ENCODE results near the gene PABPC3. TPM values are rescaled to one million over a fixed set of nuclear protein-coding genes. Genes with fewer than 3 reads are reported as not detected.

PABPC3 gene
- total RNA-seq, result under 1 TPM; 0.15 to 0.23 TPM
- polyA plus RNA-seq, result under 1 TPM; 0.15 to 0.38 TPM
- long read RNA-seq, donor 1, result 0 reads
- long read RNA-seq, donor 2, result 0 reads

DNA sequence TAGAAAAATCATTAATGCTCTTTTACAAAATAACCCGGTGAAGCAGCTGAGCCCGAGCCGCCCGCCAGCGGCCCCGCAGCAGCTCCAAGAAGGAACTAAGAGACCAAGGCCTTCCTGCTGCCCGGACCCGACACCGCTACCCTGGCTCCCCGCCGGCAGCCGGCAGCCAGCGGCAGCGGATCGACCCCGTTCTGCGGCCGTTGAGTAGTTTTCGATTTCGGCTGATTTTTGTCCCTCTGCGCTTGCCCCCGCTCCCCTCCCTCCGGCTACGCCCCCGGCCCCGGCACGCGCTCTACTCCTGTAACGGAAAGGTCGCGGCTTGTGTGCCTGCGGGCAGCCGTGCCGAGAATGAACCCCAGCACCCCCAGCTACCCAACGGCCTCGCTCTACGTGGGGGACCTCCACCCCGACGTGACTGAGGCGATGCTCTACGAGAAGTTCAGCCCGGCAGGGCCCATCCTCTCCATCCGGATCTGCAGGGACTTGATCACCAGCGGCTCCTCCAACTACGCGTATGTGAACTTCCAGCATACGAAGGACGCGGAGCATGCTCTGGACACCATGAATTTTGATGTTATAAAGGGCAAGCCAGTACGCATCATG, at the start of gene PABPC3:
TSS of gene PABPC3 (plus strand) at position 286 of the 603 bp plus-strand sequence. CDS start at position 349, 63 bp downstream.
- no peak for ATAC-seq (ENCODE audit: low FRiP score)
- Histone ChIP-seq H3K27me3 (ENCODE audit: control insufficient read depth in 1 of 2, insufficient read depth in 2 of 2, low read length in 1 of 2) (no peaks in the 10 kb centered on the region), H3K9me3 (ENCODE audit: control insufficient read depth, low read length) (no peaks in the 10 kb centered on the region), H3K4me3 (ENCODE audit: low read length in 2 of 2) (no peak within 1 kb of the TSS), H3K36me3 (ENCODE audit: control insufficient read depth in 1 of 2, insufficient read depth in 2 of 2, low read length in 1 of 2) (no peaks in the 10 kb centered on the region), H3K4me1 (ENCODE audit: control insufficient read depth in 1 of 2, insufficient read depth in 2 of 2, low read length in 2 of 2) (no peaks in the 10 kb centered on the region), H3K27ac (ENCODE audit: low read depth in 1 of 2, low read length in 2 of 2) (no peak within 1 kb of the TSS)
- 24% methylated on average over 50 of the region's 50 CpGs for WGBS, 2 donors
- DNase-seq, result no peak
- intact Hi-C loops (cut with DNase I), result no loop called here

DNA sequence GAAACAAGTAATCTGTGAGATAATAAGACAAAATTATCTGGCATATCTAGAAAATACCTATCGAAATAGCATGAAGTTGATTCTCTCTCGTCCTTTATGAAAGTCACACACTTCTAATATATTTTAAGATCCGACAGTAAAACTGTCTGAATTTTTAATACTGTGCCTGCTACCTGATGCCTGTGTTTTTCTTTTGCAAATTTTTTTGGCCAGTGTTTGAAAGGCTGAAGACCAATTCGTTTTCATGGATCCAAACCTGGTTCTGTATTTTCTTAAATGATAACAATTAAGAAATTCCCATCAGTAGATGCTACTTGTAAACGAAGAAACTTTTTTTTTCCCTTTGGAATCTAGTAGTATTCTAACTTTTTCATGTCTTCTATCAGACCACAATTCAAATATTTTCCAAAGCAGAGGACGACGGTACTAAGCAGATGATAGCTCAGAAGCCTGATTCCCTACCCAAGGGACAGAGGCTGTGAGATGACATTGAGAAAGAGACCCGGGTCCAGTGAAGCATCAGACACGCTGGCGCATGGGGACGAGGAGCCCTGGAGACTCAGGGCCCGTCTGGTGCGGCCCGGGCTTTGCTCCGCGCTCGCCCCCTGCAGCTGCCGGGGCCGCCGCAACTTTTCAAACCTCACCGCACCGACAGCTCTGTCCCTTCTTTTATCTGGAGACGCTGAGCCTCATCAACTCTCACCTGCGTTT, 49.5 kb upstream of the PABPC3 start:
- ATAC-seq (ENCODE audit: low FRiP score) (peak; percentile 33), DNase-seq (no peak)
- Histone ChIP-seq H3K36me3 (ENCODE audit: control insufficient read depth in 1 of 2, insufficient read depth in 2 of 2, low read length in 1 of 2) (no peaks in the 10 kb centered on the region), H3K27me3 (ENCODE audit: control insufficient read depth in 1 of 2, insufficient read depth in 2 of 2, low read length in 1 of 2) (peaks cover 0 to 2% of the 10 kb centered on the region in 2 donors), H3K4me3 (ENCODE audit: low read length in 2 of 2) (peak overlapping the region in 1 of 2 donors; percentile 21), H3K9me3 (ENCODE audit: control insufficient read depth, low read length) (peaks cover 1% of the 10 kb centered on the region), H3K4me1 (ENCODE audit: control insufficient read depth in 1 of 2, insufficient read depth in 2 of 2, low read length in 2 of 2) (no peaks in the 10 kb centered on the region), H3K27ac (ENCODE audit: low read depth in 1 of 2, low read length in 2 of 2) (no peak overlapping the region)
- 19% methylated on average over 24 of the region's 24 CpGs for WGBS, 2 donors
- intact Hi-C loops (cut with DNase I), result no loop called here

DNA sequence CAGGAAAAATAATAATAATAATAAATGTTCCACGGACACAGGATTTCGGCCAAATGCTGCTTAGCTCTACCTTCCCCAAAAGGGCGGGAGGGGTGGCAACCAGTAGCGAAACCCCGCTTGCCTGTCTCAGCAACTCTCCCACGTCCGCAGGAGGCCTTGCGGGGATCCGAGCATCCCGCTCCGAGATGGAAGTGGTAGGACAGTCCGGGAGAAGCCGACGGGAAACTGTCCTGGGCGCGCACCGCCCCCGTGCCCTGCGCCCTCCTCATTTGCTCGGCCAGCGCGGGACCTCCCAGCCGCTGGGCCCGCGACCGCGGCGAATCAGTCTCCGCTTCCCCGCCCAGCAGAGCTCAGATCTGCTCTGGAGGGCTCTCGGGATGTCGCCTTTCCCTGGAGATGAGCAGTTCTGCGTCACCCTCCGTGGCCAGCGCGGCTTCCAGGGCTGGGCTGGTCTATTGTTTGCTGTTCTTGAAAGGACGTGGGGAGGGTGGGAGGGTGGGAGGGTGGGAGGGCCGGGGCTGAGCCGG, 48.9 kb upstream of the PABPC3 start:
- DNase-seq (no peak), ATAC-seq (ENCODE audit: low FRiP score) (peak; percentile 46)
- 0 to 1% methylated on average over 37 to 39 of the region's 39 CpGs for WGBS, 2 donors
- H3K4me3 ChIP-seq (ENCODE audit: low read length in 2 of 2), result peak overlapping the region in 1 of 2 donors; percentile 21
- peaks cover 0 to 2% of the 10 kb centered on the region in 2 donors for H3K27me3 ChIP-seq (ENCODE audit: control insufficient read depth in 1 of 2, insufficient read depth in 2 of 2, low read length in 1 of 2)
- H3K4me1 ChIP-seq (ENCODE audit: control insufficient read depth in 1 of 2, insufficient read depth in 2 of 2, low read length in 2 of 2), result no peaks in the 10 kb centered on the region
- intact Hi-C loops (cut with DNase I), result no loop called here
- peaks cover 1% of the 10 kb centered on the region for H3K9me3 ChIP-seq (ENCODE audit: control insufficient read depth, low read length)
- no peaks in the 10 kb centered on the region for H3K36me3 ChIP-seq (ENCODE audit: control insufficient read depth in 1 of 2, insufficient read depth in 2 of 2, low read length in 1 of 2)
- H3K27ac ChIP-seq (ENCODE audit: low read depth in 1 of 2, low read length in 2 of 2), result no peak overlapping the region

DNA sequence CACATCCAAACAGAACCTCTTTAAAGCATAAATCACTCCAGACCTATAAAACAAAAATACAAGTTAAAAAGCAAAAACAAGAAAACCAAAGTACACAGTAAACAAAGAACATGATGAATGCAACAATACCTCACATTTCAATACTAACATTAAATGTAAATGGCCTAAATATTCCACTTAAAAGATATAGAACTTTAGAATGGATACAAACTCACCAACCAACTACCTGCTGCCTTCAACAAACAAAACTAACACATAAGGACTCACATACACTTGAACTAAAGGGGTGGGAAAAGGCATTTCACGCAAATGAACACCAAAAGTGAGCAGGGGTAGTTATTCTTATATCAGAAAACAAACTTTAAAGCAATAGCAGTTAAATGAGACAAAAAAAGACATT, 44.9 kb upstream of the PABPC3 start:
- Histone ChIP-seq H3K4me1 (ENCODE audit: control insufficient read depth in 1 of 2, insufficient read depth in 2 of 2, low read length in 2 of 2) (no peaks in the 10 kb centered on the region), H3K27me3 (ENCODE audit: control insufficient read depth in 1 of 2, insufficient read depth in 2 of 2, low read length in 1 of 2) (peaks cover 0 to 2% of the 10 kb centered on the region in 2 donors), H3K9me3 (ENCODE audit: control insufficient read depth, low read length) (peaks cover 1% of the 10 kb centered on the region), H3K27ac (ENCODE audit: low read depth in 1 of 2, low read length in 2 of 2) (no peak overlapping the region), H3K4me3 (ENCODE audit: low read length in 2 of 2) (no peak overlapping the region), H3K36me3 (ENCODE audit: control insufficient read depth in 1 of 2, insufficient read depth in 2 of 2, low read length in 1 of 2) (no peaks in the 10 kb centered on the region)
- ATAC-seq (ENCODE audit: low FRiP score) (no peak), DNase-seq (no peak)
- 56% methylated on average over 1 of the region's 1 CpG for WGBS, 2 donors
- intact Hi-C loops (cut with DNase I), result no loop called here

DNA sequence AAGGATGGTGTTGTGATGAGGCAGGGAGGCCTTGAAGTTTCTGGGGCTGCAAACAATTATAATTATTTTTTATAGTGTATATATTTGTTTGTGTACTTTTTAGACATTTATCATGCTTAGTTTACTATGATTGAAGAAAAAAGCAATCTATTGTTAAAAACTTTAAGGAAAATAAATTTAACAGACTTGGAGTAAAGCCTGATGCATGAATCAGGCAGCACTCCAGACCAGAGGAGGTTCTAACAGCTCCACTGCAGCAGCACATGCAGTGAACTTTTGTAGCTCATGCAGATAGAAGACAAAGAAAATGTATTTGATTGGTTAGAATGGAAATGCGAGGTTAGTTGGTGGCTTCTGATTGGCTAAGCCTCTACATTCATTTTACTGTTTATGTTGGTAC, 36.8 kb upstream of the PABPC3 start:
- intact Hi-C loops (cut with DNase I), result no loop called here
- ATAC-seq (ENCODE audit: low FRiP score), result no peak
- H3K9me3 ChIP-seq (ENCODE audit: control insufficient read depth, low read length), result peaks cover 2% of the 10 kb centered on the region
- no peak overlapping the region for H3K4me3 ChIP-seq (ENCODE audit: low read length in 2 of 2)
- 72 to 84% methylated on average over 1 of the region's 1 CpG for WGBS, 2 donors
- no peaks in the 10 kb centered on the region for H3K36me3 ChIP-seq (ENCODE audit: control insufficient read depth in 1 of 2, insufficient read depth in 2 of 2, low read length in 1 of 2)
- no peaks in the 10 kb centered on the region for H3K4me1 ChIP-seq (ENCODE audit: control insufficient read depth in 1 of 2, insufficient read depth in 2 of 2, low read length in 2 of 2)
- no peak overlapping the region for H3K27ac ChIP-seq (ENCODE audit: low read depth in 1 of 2, low read length in 2 of 2)
- peaks cover 0 to 1% of the 10 kb centered on the region in 2 donors for H3K27me3 ChIP-seq (ENCODE audit: control insufficient read depth in 1 of 2, insufficient read depth in 2 of 2, low read length in 1 of 2)
- DNase-seq, result no peak

DNA sequence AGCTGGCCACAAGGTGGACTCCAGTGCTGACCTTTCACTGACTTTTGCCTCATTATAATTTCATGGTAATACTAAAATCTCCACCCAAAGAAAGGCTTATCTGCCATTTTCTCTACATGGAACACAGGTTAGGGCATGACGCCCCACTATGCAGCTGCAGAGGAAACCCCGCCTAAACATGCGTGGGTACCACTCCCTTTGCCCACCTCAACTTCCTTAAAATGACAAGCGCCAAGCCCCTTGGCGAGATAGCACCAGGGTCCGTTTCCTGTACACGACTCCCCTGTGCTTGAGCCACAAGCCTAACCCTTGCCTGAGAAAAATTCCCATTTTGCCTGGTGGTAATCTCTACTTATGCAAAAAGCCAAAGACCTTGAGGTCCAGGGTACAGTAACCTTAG, 36.0 kb upstream of the PABPC3 start:
- H3K9me3 ChIP-seq (ENCODE audit: control insufficient read depth, low read length), result peaks cover 2% of the 10 kb centered on the region
- ATAC-seq (ENCODE audit: low FRiP score) (no peak), DNase-seq (no peak)
- no peak overlapping the region for H3K27ac ChIP-seq (ENCODE audit: low read depth in 1 of 2, low read length in 2 of 2)
- no peaks in the 10 kb centered on the region for H3K4me1 ChIP-seq (ENCODE audit: control insufficient read depth in 1 of 2, insufficient read depth in 2 of 2, low read length in 2 of 2)
- H3K36me3 ChIP-seq (ENCODE audit: control insufficient read depth in 1 of 2, insufficient read depth in 2 of 2, low read length in 1 of 2), result no peaks in the 10 kb centered on the region
- intact Hi-C loops (cut with DNase I), result no loop called here
- H3K27me3 ChIP-seq (ENCODE audit: control insufficient read depth in 1 of 2, insufficient read depth in 2 of 2, low read length in 1 of 2), result peaks cover 0 to 1% of the 10 kb centered on the region in 2 donors
- H3K4me3 ChIP-seq (ENCODE audit: low read length in 2 of 2), result no peak overlapping the region
- 84 to 86% methylated on average over 7 of the region's 7 CpGs for WGBS, 2 donors

DNA sequence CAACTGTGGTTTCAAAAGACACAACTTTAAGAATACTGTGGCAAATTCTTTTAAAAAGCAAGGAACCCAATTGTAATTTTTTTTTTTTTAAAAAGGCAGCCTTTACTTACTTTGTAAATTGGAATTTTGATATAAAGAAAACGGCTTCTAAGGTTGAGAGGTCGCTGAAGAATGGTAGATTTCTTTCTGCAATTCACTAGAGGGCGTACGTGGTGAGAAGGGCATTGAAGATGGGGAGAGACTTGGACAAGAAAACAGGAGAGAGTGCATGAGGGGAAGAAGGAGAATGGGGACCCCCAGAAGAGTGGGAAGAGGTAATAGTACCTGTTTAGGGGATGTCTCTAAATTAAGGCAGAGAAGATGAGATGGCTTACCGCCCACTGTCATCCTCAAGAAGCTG, 33.5 kb upstream of the PABPC3 start:
- Histone ChIP-seq H3K36me3 (ENCODE audit: control insufficient read depth in 1 of 2, insufficient read depth in 2 of 2, low read length in 1 of 2) (no peaks in the 10 kb centered on the region), H3K27ac (ENCODE audit: low read depth in 1 of 2, low read length in 2 of 2) (no peak overlapping the region), H3K4me1 (ENCODE audit: control insufficient read depth in 1 of 2, insufficient read depth in 2 of 2, low read length in 2 of 2) (no peaks in the 10 kb centered on the region), H3K4me3 (ENCODE audit: low read length in 2 of 2) (no peak overlapping the region), H3K27me3 (ENCODE audit: control insufficient read depth in 1 of 2, insufficient read depth in 2 of 2, low read length in 1 of 2) (peaks cover 0 to 1% of the 10 kb centered on the region in 2 donors), H3K9me3 (ENCODE audit: control insufficient read depth, low read length) (no peaks in the 10 kb centered on the region)
- DNase-seq (no peak), ATAC-seq (ENCODE audit: low FRiP score) (no peak)
- 66 to 68% methylated on average over 5 of the region's 5 CpGs for WGBS, 2 donors
- intact Hi-C loops (cut with DNase I), result no loop called here

DNA sequence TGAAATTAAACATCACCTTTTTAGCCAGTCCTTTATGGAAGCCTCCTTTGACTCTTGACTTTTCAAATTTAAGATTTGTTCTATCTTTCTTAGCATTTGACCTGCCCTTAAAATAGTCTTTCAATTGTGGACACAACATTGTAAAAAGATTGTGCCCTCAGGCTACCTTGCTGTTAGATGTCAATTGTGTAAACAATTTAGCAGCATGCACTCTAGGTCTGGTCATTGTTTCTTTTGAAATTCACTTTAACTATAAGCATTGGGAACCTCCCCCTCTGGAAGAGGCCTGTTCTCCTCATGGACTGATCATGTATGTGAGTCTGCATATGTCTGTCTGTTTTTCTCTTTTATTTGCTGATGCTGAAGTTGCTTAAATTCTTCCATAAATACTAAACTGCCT, 31.5 kb upstream of the PABPC3 start:
- Histone ChIP-seq H3K9me3 (ENCODE audit: control insufficient read depth, low read length) (no peaks in the 10 kb centered on the region), H3K27me3 (ENCODE audit: control insufficient read depth in 1 of 2, insufficient read depth in 2 of 2, low read length in 1 of 2) (no peaks in the 10 kb centered on the region), H3K4me3 (ENCODE audit: low read length in 2 of 2) (no peak overlapping the region), H3K27ac (ENCODE audit: low read depth in 1 of 2, low read length in 2 of 2) (no peak overlapping the region), H3K36me3 (ENCODE audit: control insufficient read depth in 1 of 2, insufficient read depth in 2 of 2, low read length in 1 of 2) (no peaks in the 10 kb centered on the region), H3K4me1 (ENCODE audit: control insufficient read depth in 1 of 2, insufficient read depth in 2 of 2, low read length in 2 of 2) (no peaks in the 10 kb centered on the region)
- DNase-seq (no peak), ATAC-seq (ENCODE audit: low FRiP score) (no peak)
- intact Hi-C loops (cut with DNase I), result no loop called here

Measured in aorta (tissue), 5 donors.